Activated CD8-positive, alpha-beta memory T cell treated with anti-CD3 and anti-CD28 coated beads for 48 hours (primary cell): Measurements from ENCODE around the gene HSPA1L.
"Not testable (repeated sequence)": the region's sequence is repeated elsewhere in the genome, so short reads cannot be mapped to it uniquely, and the experiment has no call there.

Experiments
- DNase-seq, 3 experiments: peaks; one replicate each; pipeline ENCODE4 v3.0.0-alpha.2; 2020; ENCODE audit warnings: low read depth in 2 of 3, low spot score in 2 of 3

Gene HSPA1L

GRCh38 chr6:31837369-31838113 lies 22.5 kb upstream of the HSPA1L start:
- no peak for DNase-seq

DNA sequence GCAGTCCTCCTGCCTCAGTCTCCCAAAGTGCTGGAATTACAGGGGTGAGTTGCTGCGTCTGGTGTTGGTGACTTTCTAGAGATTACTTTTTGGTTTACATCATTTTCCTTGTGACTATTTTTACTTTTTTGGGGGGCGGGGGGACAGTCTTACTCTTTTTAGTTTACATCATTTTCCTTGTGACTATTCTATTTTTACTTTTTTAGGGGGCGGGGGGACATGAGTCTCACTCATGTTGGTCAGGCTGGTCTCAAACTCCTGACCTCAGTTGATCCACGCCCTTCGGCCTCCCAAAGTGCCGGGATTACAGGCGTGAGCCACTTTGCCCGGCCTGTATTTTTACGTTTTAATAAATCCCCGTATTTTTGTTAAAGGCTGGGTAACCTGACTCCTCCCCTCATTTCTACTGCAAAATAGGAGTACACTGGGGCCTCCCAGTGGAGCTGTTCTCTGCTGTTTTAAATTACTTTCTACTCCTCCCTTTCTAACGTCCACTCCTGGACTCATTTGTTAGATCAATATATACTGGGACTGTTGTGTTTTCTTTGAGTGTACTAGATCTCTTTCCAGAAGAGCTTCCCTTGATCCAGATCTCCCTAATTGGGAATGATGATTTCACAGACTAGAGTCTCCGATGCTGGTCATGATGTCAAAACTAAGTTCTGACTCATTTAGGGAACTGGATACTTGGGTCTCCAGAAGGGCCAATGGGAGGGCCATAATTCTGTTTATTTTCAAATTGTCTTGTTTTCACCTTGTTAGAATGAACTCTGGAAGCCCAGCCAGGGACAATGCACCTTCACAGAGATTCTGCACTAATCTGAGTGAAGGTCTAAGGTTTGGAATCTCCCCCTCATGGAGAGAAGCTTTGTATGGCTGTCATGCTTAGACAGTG lies 21.6 kb upstream of the HSPA1L start:
- DNase-seq = no peak

- no peak for DNase-seq
Observed at GRCh38 chr6:31836047-31836473, 21.0 kb upstream of the HSPA1L start.

GRCh38 chr6:31834367-31835250 lies 19.5 kb upstream of the HSPA1L start:
- DNase-seq = peak; percentile 64 to 85 (median 80)

- DNase-seq = no peak
Observed at GRCh38 chr6:31831350-31832215, 16.5 kb upstream of the HSPA1L start.

GRCh38 chr6:31830886-31831335 lies 15.8 kb upstream of the HSPA1L start:
- DNase-seq = no peak

- no peak for DNase-seq
Observed at GRCh38 chr6:31829633-31830283, 14.7 kb upstream of the HSPA1L start.

DNA sequence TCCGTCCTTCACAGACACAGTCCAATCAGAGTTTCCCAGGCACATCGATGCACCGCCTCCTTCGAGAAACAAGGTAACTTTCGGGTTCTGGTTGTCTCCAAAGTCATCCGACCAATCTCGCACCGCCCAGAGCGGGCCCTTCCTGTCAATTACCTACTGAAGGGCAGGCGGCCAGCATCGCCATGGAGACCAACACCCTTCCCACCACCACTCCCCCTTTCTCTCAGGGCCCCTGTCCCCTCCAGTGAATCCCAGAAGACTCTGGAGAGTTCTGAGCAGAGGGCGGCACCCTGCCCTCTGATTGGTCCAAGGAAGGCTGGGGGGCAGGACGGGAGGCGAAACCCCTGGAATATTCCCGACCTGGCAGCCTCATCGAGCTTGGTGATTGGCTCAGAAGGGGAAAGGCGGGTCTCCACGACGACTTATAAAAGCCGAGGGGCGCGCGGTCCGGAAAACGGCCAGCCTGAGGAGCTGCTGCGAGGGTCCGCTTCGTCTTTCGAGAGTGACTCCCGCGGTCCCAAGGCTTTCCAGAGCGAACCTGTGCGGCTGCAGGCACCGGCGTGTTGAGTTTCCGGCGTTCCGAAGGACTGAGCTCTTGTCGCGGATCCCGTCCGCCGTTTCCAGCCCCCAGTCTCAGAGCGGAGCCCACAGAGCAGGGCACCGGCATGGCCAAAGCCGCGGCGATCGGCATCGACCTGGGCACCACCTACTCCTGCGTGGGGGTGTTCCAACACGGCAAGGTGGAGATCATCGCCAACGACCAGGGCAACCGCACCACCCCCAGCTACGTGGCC lies 12.4 kb upstream of the HSPA1L start, which contains the start of gene HSPA1B:
TSS of gene HSPA1B (plus strand) at position 453 of the 794 bp plus-strand sequence. CDS start at position 666, 213 bp downstream.
- DNase-seq = peak in 2 of 3 experiments; percentile 81 to 88

DNA sequence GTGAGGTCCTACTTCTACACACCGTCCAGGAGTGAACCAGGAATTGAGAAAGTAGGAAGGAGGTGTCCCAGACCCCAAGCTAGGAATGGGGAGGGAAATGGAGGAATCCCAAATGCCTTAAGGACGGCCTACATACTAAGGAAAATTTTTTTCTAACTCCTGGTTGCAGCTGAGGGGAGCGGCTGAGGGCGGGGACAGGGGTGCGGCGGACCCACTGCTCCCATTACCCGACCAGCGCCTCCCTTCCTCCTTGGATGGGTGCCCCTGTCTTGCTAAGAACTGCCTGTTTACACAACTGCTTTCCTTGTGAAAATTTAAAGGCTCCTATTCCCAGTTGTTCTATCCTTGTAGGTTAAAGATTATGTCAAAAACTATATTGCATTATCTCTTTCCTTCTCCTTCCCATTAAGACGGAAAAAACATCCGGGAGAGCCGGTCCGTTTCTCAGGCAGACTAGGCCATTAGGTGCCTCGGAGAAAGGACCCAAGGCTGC lies 11.8 kb upstream of the HSPA1L start:
- no peak for DNase-seq

- no peak for DNase-seq
Observed at GRCh38 chr6:31825553-31825952, 10.5 kb upstream of the HSPA1L start.

GRCh38 chr6:31823592-31824196 lies 8.6 kb upstream of the HSPA1L start:
- not testable (repeated sequence) for DNase-seq

DNA sequence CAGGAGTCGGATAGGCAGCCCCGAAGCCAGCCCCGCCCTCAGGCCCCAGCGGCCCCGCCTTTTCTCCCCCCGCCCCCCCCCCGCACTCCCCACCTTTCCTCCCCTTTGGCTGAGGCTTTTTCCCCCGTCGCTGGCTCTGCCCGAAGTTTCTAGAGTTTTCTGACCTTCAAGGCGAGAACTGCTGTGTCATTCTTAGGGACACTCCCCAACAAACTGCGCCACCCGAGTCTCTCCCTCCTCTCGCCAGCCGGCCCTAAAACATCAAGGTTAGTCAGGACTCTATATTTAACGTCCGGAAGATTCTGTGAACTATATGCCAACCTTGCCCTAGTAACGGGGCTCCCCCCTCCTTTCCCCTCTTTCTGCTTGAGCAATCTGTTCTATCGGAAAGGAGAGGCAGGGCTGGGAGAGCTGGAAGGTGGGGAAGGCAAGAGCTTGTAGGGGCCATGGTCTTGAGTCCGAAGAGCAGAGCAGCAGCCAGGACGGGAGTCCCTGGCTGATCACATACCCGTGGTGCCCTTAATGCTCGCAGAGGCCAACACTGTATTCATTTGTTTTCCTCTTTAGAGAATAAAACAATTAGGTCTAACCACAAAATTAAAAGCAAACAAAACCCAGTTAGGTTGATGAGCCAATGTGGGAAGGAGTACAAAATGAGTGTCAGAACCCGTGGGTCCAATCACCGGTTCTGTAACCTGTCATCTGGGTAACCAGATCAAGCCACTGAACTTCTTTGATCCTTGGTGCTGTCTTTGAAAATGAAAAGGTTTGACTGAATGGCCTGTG lies 7.1 kb upstream of the HSPA1L start:
- DNase-seq = no peak

DNA sequence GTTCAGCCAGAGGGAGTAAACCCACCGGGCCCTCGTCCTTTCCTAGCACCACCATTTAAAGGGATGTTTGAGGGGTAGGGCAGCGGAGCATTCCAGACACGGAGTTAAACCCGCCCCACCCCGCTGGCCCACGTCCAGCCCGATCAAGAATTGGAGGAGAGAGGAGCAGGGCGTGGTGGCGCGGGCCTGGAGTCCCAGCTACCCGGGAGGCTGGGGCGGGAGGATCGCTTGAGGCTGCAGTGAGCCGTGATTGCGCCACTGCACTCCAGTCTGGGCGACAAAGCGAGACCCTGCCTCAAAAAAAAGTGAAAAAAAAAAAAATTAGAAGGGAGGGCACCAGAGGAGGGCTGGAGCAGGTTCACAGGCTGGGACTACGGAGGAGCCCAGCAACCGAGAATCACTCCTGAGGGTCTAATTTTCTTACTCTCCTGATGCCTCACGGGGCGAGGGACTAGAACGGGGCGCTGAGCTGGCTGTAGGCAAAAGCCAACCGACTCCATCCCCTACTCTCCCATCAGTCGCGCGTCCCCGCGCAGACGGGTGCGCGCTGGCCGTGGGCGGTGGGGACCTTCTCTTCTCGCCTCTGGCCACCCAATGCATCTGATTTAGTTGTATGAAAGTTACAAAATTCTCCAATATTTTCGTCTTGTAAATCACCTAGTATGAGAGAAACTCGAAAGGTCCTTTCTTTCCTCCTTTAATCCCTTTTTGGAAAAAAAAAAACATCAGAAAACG lies 6.4 kb upstream of the HSPA1L start:
- DNase-seq = no peak

GRCh38 chr6:31820399-31820798 lies 5.3 kb upstream of the HSPA1L start:
- DNase-seq = not testable (repeated sequence)

DNA sequence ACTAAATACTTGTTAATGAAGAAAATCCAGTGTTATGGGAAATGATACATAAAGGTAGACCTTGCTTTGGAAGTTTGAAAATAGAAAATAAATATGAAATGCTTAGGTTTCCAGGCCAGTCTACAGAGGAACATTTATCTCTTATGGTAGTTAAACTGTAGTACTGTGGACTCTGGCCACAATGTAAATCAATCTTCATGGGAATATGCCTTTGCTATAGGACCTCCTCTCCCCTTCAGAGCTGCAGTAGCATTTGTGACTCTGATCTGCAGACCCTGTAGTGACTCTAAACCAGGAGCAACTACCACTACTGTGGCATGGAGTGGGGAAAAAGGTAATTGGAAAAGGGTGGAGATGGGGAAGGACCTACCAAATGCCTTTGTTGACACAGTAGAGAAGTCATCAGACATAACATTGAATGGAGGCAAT lies 4.8 kb upstream of the HSPA1L start:
- DNase-seq = no peak

- DNase-seq = not testable (repeated sequence)
Observed at GRCh38 chr6:31817929-31818511, 2.9 kb upstream of the HSPA1L start.
